T-helper 2 cell treated with Interferon-gamma antibody and Interleukin-4, amounts not matched to agents 5 μg/mL and 100 μg/mL, for 36 hours (primary cell): ENCODE data around the gene HLA-DOB.
A peak's percentile ranks its signal among the peaks of the same experiment; 100 is the strongest.

ENCODE experiments used
- DNase-seq: peaks from one replicate; pipeline ENCODE4 v3.0.0; 2021; ENCODE audit warnings: low spot score
- H3K27ac Mint-ChIP-seq: one replicate; pipeline ENCODE4 v1.8.0; 2021; ENCODE audit warnings: mild to moderate bottlenecking, mixed read lengths
- H3K27me3 Mint-ChIP-seq: one replicate; pipeline ENCODE4 v1.8.0; 2021; ENCODE audit warnings: low read depth, mixed read lengths
- H3K36me3 Mint-ChIP-seq: one replicate; pipeline ENCODE4 v1.8.0; 2021; ENCODE audit warnings: low read depth, mixed read lengths
- H3K4me1 Mint-ChIP-seq: one replicate; pipeline ENCODE4 v1.8.0; 2021; ENCODE audit warnings: low read depth, mixed read lengths
- H3K4me3 Mint-ChIP-seq: one replicate; pipeline ENCODE4 v1.8.0; 2022; ENCODE audit warnings: mild to moderate bottlenecking, moderate library complexity, mixed read lengths
- H3K9me3 Mint-ChIP-seq: one replicate; pipeline ENCODE4 v1.8.0; 2021; ENCODE audit warnings: mixed read lengths

The HLA-DOB gene

DNA sequence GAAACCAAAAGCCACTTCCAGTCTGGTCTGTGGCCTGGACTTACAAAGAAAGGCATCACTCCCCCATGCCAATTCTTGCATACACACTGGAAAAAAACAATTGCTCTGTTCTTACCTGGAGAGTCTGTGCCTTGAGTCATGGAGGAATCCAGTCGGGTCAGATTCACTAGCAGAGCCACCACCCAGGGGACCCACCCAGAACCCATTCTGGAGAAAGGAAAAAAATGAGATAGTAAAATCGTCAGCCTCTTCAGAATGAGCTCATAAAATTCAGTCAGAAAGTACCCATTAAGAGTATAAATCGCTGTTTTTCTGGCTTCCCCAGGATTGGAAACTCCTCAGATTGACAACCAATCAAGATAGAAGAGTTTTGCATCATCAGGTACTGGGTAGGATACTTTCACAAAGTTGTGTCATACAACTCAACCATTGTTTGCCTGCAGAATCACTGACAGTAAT is at the start of gene HLA-DOB:
TSS of gene HLA-DOB (minus strand) at position 257 of the 459 bp plus-strand sequence. CDS start at position 206, 51 bp downstream.
- no peak within 1 kb of the TSS for H3K4me3 Mint-ChIP-seq
- H3K9me3 Mint-ChIP-seq, result no peaks in the 10 kb centered on the region
- no peaks in the 10 kb centered on the region for H3K4me1 Mint-ChIP-seq
- H3K27ac Mint-ChIP-seq, result no peak within 1 kb of the TSS
- no peaks in the 10 kb centered on the region for H3K27me3 Mint-ChIP-seq
- no peaks in the 10 kb centered on the region for H3K36me3 Mint-ChIP-seq
- no peak for DNase-seq

GRCh38 chr6:32865724-32866443 is 49.1 kb upstream of the HLA-DOB start:
- Mint-ChIP-seq H3K27ac (no peak overlapping the region), H3K4me1 (peaks cover 33% of the 10 kb centered on the region), H3K27me3 (no peaks in the 10 kb centered on the region), H3K36me3 (peaks cover 31% of the 10 kb centered on the region), H3K9me3 (no peaks in the 10 kb centered on the region), H3K4me3 (no peak overlapping the region)
- DNase-seq, result no peak

DNA sequence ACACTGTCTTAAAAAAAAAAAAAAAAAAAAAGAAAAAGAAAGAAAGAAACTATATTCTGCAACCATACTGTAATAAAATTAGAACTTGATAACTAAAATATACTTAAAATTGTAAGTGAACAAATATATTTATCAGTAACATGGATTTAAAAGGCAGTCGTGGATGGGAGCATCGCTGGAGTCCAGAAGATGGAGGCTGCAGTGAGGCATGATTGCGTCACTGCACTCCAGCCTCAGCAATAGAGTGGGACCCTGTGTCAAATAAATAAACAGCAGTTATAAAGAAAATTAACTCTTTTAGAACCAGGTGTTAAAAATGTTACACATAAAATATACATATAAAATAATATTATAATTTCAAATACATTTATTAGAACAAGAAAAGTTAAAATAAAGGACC is 45.9 kb upstream of the HLA-DOB start:
- no peaks in the 10 kb centered on the region for H3K9me3 Mint-ChIP-seq
- DNase-seq, result no peak
- H3K27me3 Mint-ChIP-seq, result no peaks in the 10 kb centered on the region
- H3K27ac Mint-ChIP-seq, result no peak overlapping the region
- H3K4me1 Mint-ChIP-seq, result peaks cover 46% of the 10 kb centered on the region
- no peak overlapping the region for H3K4me3 Mint-ChIP-seq
- H3K36me3 Mint-ChIP-seq, result peaks cover 58% of the 10 kb centered on the region

DNA sequence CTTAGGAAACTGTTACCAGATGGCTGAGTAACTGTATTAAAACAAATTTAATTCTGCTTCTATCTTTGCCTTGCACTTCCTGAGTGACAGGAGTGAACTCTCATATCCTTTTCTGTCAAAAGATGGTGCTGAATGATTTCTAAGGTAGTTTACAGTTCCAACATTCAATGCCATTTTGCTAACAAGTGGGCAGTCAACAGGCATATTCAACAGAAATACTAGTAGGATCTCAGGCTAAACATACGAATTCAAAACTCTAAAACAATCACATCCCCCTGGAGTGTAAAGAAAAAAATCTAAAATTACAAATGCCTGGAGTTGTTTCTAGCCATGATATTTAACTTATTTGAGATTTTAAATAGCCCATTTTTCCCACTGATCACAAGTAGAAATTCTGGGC is 43.9 kb upstream of the HLA-DOB start:
- peak overlapping the region; percentile 14 for H3K4me3 Mint-ChIP-seq
- no peak for DNase-seq
- H3K27me3 Mint-ChIP-seq, result no peaks in the 10 kb centered on the region
- no peaks in the 10 kb centered on the region for H3K9me3 Mint-ChIP-seq
- H3K4me1 Mint-ChIP-seq, result peaks cover 46% of the 10 kb centered on the region
- peaks cover 73% of the 10 kb centered on the region for H3K36me3 Mint-ChIP-seq
- peak overlapping the region; percentile 74 for H3K27ac Mint-ChIP-seq

DNA sequence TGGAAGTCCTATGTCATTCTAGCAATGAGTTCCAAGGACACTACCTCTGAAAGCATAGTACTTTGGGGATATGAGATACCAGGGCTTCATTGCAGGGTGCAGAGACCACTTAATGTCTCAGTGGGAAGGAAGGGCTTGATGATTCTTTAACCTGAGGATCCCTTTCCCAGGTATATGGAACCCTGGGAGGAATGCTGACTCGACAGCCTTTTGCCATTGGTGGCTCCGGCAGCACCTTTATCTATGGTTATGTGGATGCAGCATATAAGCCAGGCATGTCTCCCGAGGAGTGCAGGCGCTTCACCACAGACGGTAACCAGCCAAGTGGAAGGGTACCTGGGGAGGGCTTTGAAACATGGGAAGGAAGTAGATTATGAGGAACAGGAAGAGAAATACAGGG is 41.4 kb upstream of the HLA-DOB start:
- H3K4me1 Mint-ChIP-seq, result peaks cover 45% of the 10 kb centered on the region
- H3K9me3 Mint-ChIP-seq, result no peaks in the 10 kb centered on the region
- no peaks in the 10 kb centered on the region for H3K27me3 Mint-ChIP-seq
- H3K36me3 Mint-ChIP-seq, result peaks cover 77% of the 10 kb centered on the region
- H3K4me3 Mint-ChIP-seq, result peak overlapping the region; percentile 58
- DNase-seq, result no peak
- peak overlapping the region; percentile 26 for H3K27ac Mint-ChIP-seq

- Mint-ChIP-seq H3K4me3 (peak overlapping the region; percentile 58), H3K4me1 (peaks cover 45% of the 10 kb centered on the region)
Measured at GRCh38 chr6:32857156-32857891, 40.5 kb upstream of the HLA-DOB start.

GRCh38 chr6:32855467-32856174 is 38.8 kb upstream of the HLA-DOB start:
- peak overlapping the region; percentile 99 for H3K4me3 Mint-ChIP-seq
- H3K9me3 Mint-ChIP-seq, result no peaks in the 10 kb centered on the region
- no peaks in the 10 kb centered on the region for H3K27me3 Mint-ChIP-seq
- peak overlapping the region; percentile 100 for H3K27ac Mint-ChIP-seq
- H3K4me1 Mint-ChIP-seq, result peaks cover 52% of the 10 kb centered on the region
- peaks cover 83% of the 10 kb centered on the region for H3K36me3 Mint-ChIP-seq
- no peak for DNase-seq

More at GRCh38 chr6:32857156-32857891, 40.5 kb upstream of the HLA-DOB start:
- no peak for DNase-seq
- Mint-ChIP-seq H3K27ac (peak overlapping the region; percentile 6), H3K27me3 (no peaks in the 10 kb centered on the region), H3K9me3 (no peaks in the 10 kb centered on the region), H3K36me3 (peaks cover 81% of the 10 kb centered on the region)

GRCh38 chr6:32854376-32855178 is 37.8 kb upstream of the HLA-DOB start:
- no peaks in the 10 kb centered on the region for H3K27me3 Mint-ChIP-seq
- peak overlapping the region; percentile 99 for H3K4me3 Mint-ChIP-seq
- H3K9me3 Mint-ChIP-seq, result no peaks in the 10 kb centered on the region
- peak; percentile 45 for DNase-seq
- H3K36me3 Mint-ChIP-seq, result peaks cover 87% of the 10 kb centered on the region
- peaks cover 56% of the 10 kb centered on the region for H3K4me1 Mint-ChIP-seq
- peak overlapping the region; percentile 100 for H3K27ac Mint-ChIP-seq

GRCh38 chr6:32853541-32854375 is 37.0 kb upstream of the HLA-DOB start, which contains the start of the genes PSMB9 and TAP1:
TSS of gene PSMB9 (plus strand) at chr6:32854192. CDS start at chr6:32854230, 38 bp downstream.
TSS of gene TAP1 (minus strand) at chr6:32853704. CDS start at chr6:32853636, 68 bp downstream.
- Mint-ChIP-seq H3K36me3 (peaks cover 86% of the 10 kb centered on the region), H3K4me1 (peaks cover 56% of the 10 kb centered on the region), H3K27ac (peak within 1 kb of the TSS; percentile 100), H3K4me3 (peak within 1 kb of the TSS; percentile 99), H3K27me3 (no peaks in the 10 kb centered on the region), H3K9me3 (no peaks in the 10 kb centered on the region)
- DNase-seq, result peak; percentile 94

DNA sequence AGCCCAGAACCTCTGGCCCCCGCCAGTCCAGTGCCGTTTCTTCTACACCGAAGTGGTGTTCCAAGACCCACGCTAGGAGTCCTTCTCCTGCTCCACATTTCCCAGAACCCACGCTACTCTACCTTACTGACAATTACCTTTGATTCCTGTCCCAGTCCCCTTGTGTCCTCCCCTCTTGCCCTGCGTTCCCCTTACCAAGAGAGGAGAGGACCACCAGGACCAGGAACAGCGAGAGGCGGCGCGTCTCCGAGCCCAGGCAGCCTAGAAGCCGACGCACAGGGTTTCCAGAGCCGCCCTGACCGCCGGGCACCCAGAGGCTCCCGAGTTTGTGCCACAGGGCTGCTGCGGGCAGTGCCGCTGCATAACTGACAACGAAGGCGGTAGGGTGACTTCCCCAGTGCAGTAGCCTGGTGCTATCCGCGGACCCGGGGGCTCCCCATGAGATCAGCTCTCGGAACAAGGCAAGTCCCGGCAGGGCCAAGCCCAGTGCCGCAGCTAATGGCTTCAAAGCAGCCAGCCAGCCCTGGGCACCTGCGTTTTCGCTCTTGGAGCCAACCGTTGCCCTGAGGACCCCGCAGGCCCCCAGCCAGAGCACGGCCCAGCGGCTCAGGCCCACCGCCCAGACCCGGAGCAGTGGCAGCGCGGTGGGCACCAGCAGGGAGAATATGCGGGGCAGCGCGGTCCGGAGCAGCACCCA is 36.2 kb upstream of the HLA-DOB start:
- DNase-seq, result peak; percentile 48
- peaks cover 86% of the 10 kb centered on the region for H3K36me3 Mint-ChIP-seq

DNA sequence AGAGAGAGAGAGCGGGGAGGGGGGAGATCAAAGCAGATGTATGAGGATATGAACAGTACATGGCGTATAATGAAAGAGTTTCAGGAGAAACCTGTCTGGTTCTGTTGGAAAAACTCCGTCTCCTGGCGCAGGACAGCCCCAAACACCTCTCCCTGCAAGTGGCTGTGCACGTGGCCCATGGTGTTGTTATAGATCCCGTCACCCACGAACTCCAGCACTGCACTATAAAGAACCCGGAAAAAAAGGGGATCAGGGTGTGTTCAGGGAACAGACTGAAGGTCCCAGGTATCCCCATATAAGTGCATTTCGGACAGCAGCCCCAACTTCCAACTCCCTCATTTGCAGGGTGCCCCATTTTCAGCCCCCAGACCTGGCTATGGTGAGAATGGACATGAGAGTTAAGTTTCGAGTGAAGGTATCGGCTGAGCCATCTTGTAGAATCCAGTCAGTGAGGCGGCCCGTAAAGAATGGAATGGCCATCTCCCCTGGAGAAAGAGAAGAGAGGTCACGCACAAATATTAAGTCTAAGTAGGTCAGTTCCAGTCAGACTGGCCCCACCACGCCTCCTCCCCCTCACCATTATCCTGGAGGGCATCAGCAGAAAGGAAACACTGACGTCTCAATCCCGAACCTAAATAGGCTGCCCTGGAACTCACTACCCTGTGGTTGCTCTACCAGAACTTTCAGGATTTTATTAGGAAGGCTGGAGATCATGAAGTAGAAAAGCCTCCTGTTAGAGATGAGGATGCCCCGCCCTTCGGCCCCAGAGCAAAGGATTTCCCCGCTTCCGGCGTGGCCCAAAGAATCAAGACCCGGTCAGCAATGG is 35.4 kb upstream of the HLA-DOB start:
- no peak for DNase-seq
- Mint-ChIP-seq H3K9me3 (no peaks in the 10 kb centered on the region), H3K27me3 (no peaks in the 10 kb centered on the region), H3K4me3 (peak overlapping the region; percentile 99), H3K36me3 (peaks cover 86% of the 10 kb centered on the region), H3K4me1 (peaks cover 57% of the 10 kb centered on the region), H3K27ac (peak overlapping the region; percentile 87)

More for the DNA sequence above, 36.2 kb upstream of the HLA-DOB start:
- Mint-ChIP-seq H3K4me3 (peak overlapping the region; percentile 99), H3K27ac (peak overlapping the region; percentile 87), H3K4me1 (peaks cover 57% of the 10 kb centered on the region), H3K27me3 (no peaks in the 10 kb centered on the region), H3K9me3 (no peaks in the 10 kb centered on the region)
